Measurements from ENCODE around the gene SAV1. TPM values are rescaled to one million over a fixed set of nuclear protein-coding genes. Genes with fewer than 3 reads are reported as not detected.
A peak's percentile ranks its signal among the peaks of the same experiment; 100 is the strongest.

Gene SAV1
- total RNA-seq (2021; fragmentation: NEBNext Ultra II Directional; extraction: Animal tissue kit (Norgen Biotek cat#: 25700)), result 72.5 and 78.3 TPM in 2 replicates
- polyA plus RNA-seq (2011; rRNA removed), result 11.5 and 15.9 TPM in 2 replicates
- polyA plus RNA-seq (2011; cell fraction: cytosol; rRNA removed), result 23.0 TPM
- 13.7 TPM for polyA plus RNA-seq (2011; cell fraction: nucleus; rRNA removed)
- polyA plus RNA-seq (2012, experiment 1 of 2), result 26.1 to 52.9 TPM (median 34.0 TPM) in 4 replicates
- 11.1 TPM for polyA plus RNA-seq (2012, experiment 2 of 2)
- 60.3 TPM for polyA plus RNA-seq (2013, experiment 1 of 2)
- 56.8 TPM for polyA plus RNA-seq (2013, experiment 2 of 2)
- polyA minus RNA-seq (2011; rRNA and poly(A)+ RNA removed), result 24.0 and 29.6 TPM in 2 replicates
- 19.4 TPM for polyA minus RNA-seq (2011; cell fraction: cytosol; rRNA and poly(A)+ RNA removed)
- 42.9 TPM for polyA minus RNA-seq (2011; cell fraction: nucleus; rRNA and poly(A)+ RNA removed)
- long read RNA-seq, experiment 1, transcript SAV1-201 (5 exons, 3,063 nt), result major isoform, 17 of 58 reads
- long read RNA-seq, experiment 1, partial matches to known transcripts, result 31 of 58 reads
- long read RNA-seq, experiment 1, other reads (novel, unspliced or antisense), result 9 of 58 reads
- long read RNA-seq, experiment 2, partial matches to known transcripts, result 3 of 21 reads
- long read RNA-seq, experiment 2, other reads (novel, unspliced or antisense), result 17 of 21 reads

DNA sequence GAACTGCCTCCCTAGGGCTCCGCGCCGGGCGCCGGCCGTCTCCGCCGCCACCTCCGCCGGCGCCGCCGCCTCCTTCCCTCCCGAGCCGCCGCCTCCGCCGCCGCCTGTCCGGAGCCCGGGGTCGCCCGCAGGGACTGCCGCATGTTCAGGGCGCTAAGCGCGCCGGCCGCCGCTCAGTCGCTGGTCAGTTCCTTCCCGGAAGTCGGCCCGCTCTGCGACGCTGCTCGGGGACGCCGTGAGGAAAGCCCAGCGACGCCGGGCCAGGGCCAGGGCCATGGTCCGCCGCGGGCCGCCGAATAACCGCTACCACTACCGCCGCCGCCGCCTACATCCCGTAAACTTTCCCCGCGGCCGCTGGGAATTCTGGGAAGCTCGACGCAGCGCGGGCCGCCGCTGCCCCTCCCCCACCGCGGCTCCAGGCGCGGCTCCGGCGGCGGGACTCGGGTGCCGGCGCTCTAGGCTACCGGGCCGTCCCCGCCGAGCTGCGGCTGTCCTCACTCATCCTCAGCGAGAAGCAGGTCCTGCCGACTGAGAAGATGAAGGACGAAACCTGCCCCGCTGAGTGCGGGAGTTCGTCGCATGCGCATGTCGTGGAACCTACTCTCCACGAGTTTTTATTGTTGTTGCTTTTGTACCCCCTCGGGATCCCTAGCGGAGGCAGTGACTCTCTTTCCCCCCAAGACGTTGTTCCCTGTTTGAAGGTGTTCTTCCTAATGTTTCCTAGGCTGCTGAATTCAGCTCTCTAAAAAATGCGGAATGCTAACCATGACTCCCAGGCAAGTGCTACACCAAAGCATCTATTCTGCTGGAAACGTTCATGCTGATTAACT is at the start of gene SAV1:
Gene SAV1, minus strand, starts transcription at position 311 of the 830 bp plus-strand sequence. CDS start 339 bp downstream, outside the sequence.
- H3K23ac ChIP-seq (ENCODE audit: insufficient read length), result no peak within 1 kb of the TSS
- peak within 1 kb of the TSS; percentile 75; the same call in 1 of the 2 replicates for H2BK15ac ChIP-seq (ENCODE audit: low read length)
- peaks cover 4 to 45% of the 10 kb centered on the region in 2 experiments; a peak in 3 of 4 replicates for H3K79me2 ChIP-seq (ENCODE audit: control insufficient read depth in 1 of 2, insufficient read depth in 2 of 2, low read length in 2 of 2)
- H4K20me1 ChIP-seq (replicated peaks in 1 of 2; ENCODE audit: control insufficient read depth in 1 of 2, insufficient read depth in 2 of 2, low read length in 2 of 2), result no peaks in the 10 kb centered on the region
- H3K23me2 ChIP-seq (ENCODE audit: low read depth, low read length), result peaks cover 3% of the 10 kb centered on the region; the same call in 1 of the 2 replicates
- H2AK5ac ChIP-seq (ENCODE audit: low read depth, low read length), result 0 out of 2 replicates have a peak within 1 kb of the TSS, but pooled peaks have one; percentile 11
- WGBS, 2 experiments (ENCODE audit: extremely low coverage in 1 of 2, insufficient coverage in 1 of 2, insufficient read length in 1 of 2, insufficient replicate concordance in 2 of 2, low coverage in 1 of 2, low lambda C conversion rate in 2 of 2, missing lambda C conversion rate in 1 of 2), result 1% methylated on average over 23 of the region's 92 CpGs; no CpG with 5 or more reads in 1 of the 2 experiments
- 0 out of 2 replicates have a peak within 1 kb of the TSS, but pooled peaks have one; percentile 34 for H2BK20ac ChIP-seq (ENCODE audit: low read length)
- peak within 1 kb of the TSS; percentile 85 to 93 (median 88) for H3K9ac ChIP-seq (replicated peaks in 1 of 4; ENCODE audit: extremely low read depth in 1 of 4, low read depth in 3 of 4, low read length in 3 of 4)
- peak within 1 kb of the TSS; percentile 95 for H4K5ac ChIP-seq (ENCODE audit: insufficient read length, low read depth, low read length)
- H3K4ac ChIP-seq (replicated peaks; ENCODE audit: insufficient read length, low read depth, low read length), result no peak within 1 kb of the TSS
- peak within 1 kb of the TSS; percentile 98 for H3K18ac ChIP-seq (ENCODE audit: extremely low read depth, low read length)
- H4K91ac ChIP-seq (replicated peaks; ENCODE audit: insufficient read length, low read length), result peak within 1 kb of the TSS; percentile 83
- H2BK12ac ChIP-seq (ENCODE audit: low read depth, low read length), result peak within 1 kb of the TSS; percentile 99; the same call in 1 of the 2 replicates
- peak within 1 kb of the TSS; percentile 91 for H3K27ac ChIP-seq (ENCODE audit: low read depth, low read length)
- peaks cover 7 to 17% (median 12%) of the 10 kb centered on the region in 4 experiments for H3K4me1 ChIP-seq (replicated peaks in 1 of 4; ENCODE audit: control insufficient read depth in 3 of 4, insufficient read depth in 4 of 4, low read length in 3 of 4)
- H3K4me3 ChIP-seq (ENCODE audit: extremely low read depth in 1 of 4, insufficient read depth in 2 of 4, low read depth in 3 of 4, low read length in 4 of 4), result peak within 1 kb of the TSS; percentile 72 to 97 (median 87)
- peak within 1 kb of the TSS; percentile 19 for H2BK120ac ChIP-seq (replicated peaks; ENCODE audit: low read depth, low read length)
- H3K4me2 ChIP-seq (ENCODE audit: insufficient read depth in 1 of 2, low read depth in 2 of 2, low read length in 2 of 2), result peak within 1 kb of the TSS; percentile 83 to 89
- DNase-seq (ENCODE audit: low read depth in 1 of 2, low spot score in 2 of 2), result peak in 1 of 2 experiments; percentile 87
- H3K9me3 ChIP-seq (ENCODE audit: insufficient read depth in 2 of 2, low read depth in 1 of 2, low read length in 1 of 2), result no peaks in the 10 kb centered on the region
- no peaks in the 10 kb centered on the region for H3K79me1 ChIP-seq (ENCODE audit: low read depth, low read length)
- peak within 1 kb of the TSS; percentile 84 for H3K14ac ChIP-seq (ENCODE audit: insufficient read length)
- peak within 1 kb of the TSS; percentile 95 for H2BK5ac ChIP-seq (ENCODE audit: low read depth, low read length)
- no peak for FAIRE-seq
- ChIA-PET POLR2A (ENCODE audit: partially characterized antibody) (interaction anchor here (0.6 to 4.6 kb wide), 14 partner anchors 9 to 425 kb away, joined by 3 to 70 read pairs (median 4); partner anchors contain the start of gene CDKL1), CTCF (ENCODE audit: partially characterized antibody) (interaction anchor here (0.6 to 1.0 kb wide), 3 partner anchors 40 to 192 kb away, joined by 3 to 4 read pairs (median 3); no protein-coding TSS in a partner anchor)
- H4K8ac ChIP-seq (ENCODE audit: extremely low read depth, insufficient read depth, low read length), result peak within 1 kb of the TSS; percentile 95
- peak within 1 kb of the TSS; percentile 70; the same call in 1 of the 2 replicates for H2AFZ ChIP-seq (ENCODE audit: low read length)
- peaks cover 0 to 12% (median 3%) of the 10 kb centered on the region in 4 experiments; a peak in 5 of 8 replicates for H3K36me3 ChIP-seq (ENCODE audit: control insufficient read depth in 2 of 4, insufficient read depth in 4 of 4, low read length in 3 of 4)
- no peaks in the 10 kb centered on the region for H3K27me3 ChIP-seq (replicated peaks in 1 of 4; ENCODE audit: control insufficient read depth in 3 of 4, extremely low read depth in 1 of 4, insufficient read depth in 3 of 4, low read length in 3 of 4)
- H3K56ac ChIP-seq (replicated peaks; ENCODE audit: insufficient read length, low read depth, low read length), result peak within 1 kb of the TSS; percentile 92
- TF ChIP-seq, protein P1, sequence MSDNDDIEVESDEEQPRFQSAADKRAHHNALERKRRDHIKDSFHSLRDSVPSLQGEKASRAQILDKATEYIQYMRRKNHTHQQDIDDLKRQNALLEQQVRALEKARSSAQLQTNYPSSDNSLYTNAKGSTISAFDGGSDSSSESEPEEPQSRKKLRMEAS (IDR thresholded peaks at IDR 0.05), result peak; percentile 61; the same call in 1 of the 2 replicates
- TF ChIP-seq SP2 (IDR thresholded peaks at IDR 0.05; ENCODE audit: low read length), result no peak
- TF ChIP-seq TAF1 (IDR thresholded peaks at IDR 0.05; ENCODE audit: low read depth, low read length), result peak; percentile 97
- peak; percentile 98 for TF ChIP-seq POLR2AphosphoS5 (IDR thresholded peaks at IDR 0.05; ENCODE audit: low read depth, low read length)
- TF ChIP-seq SIX5 (IDR thresholded peaks at IDR 0.05; ENCODE audit: low read depth, low read length), result no peak
- TF ChIP-seq HDAC2 (IDR thresholded peaks at IDR 0.05; ENCODE audit: borderline replicate concordance in 1 of 2, low read depth in 2 of 2, low read length in 2 of 2), result no peak; a peak in 1 of 4 replicates
- no peak for TF ChIP-seq YY1 (IDR thresholded peaks at IDR 0.05; ENCODE audit: low read depth, low read length)
- TF ChIP-seq POLR2A (IDR thresholded peaks at IDR 0.05; ENCODE audit: control extremely low read depth in 1 of 2, low read depth in 2 of 2, low read length in 2 of 2), result peak; percentile 68 to 93

Measured in H1 (cell line).